HUES48 (cell line): Measurements from ENCODE around the gene MEGF11.

ENCODE experiments used
- H3K27ac ChIP-seq: one replicate; pipeline ENCODE4 v1.7.0; 2013; ENCODE audit warnings: low read depth, low read length, inconsistent platforms
- H3K27me3 ChIP-seq: 2 replicates; pipeline ENCODE4 v1.6.1; 2013; ENCODE audit warnings: mild to moderate bottlenecking, low read length; ENCODE audit not compliant: control insufficient read depth, insufficient read depth
- H3K36me3 ChIP-seq: 2 replicates; pipeline ENCODE4 v1.6.1; 2013; ENCODE audit warnings: low read length; ENCODE audit not compliant: control insufficient read depth, insufficient read depth
- H3K4me1 ChIP-seq: 2 replicates; pipeline ENCODE4 v1.6.1; 2013; ENCODE audit warnings: mild to moderate bottlenecking, low read length; ENCODE audit not compliant: control insufficient read depth, insufficient read depth
- H3K4me3 ChIP-seq: 2 replicates; pipeline ENCODE4 v1.5.1; 2013; ENCODE audit warnings: mild to moderate bottlenecking, low read depth, low read length
- H3K9ac ChIP-seq: 2 replicates; pipeline ENCODE4 v1.6.1; 2013; ENCODE audit warnings: mild to moderate bottlenecking, low read depth, low read length, moderate library complexity
- H3K9me3 ChIP-seq: 2 replicates; pipeline ENCODE4 v1.6.1; 2013; ENCODE audit warnings: low read length; ENCODE audit not compliant: control insufficient read depth, insufficient read depth

MEGF11 gene

DNA sequence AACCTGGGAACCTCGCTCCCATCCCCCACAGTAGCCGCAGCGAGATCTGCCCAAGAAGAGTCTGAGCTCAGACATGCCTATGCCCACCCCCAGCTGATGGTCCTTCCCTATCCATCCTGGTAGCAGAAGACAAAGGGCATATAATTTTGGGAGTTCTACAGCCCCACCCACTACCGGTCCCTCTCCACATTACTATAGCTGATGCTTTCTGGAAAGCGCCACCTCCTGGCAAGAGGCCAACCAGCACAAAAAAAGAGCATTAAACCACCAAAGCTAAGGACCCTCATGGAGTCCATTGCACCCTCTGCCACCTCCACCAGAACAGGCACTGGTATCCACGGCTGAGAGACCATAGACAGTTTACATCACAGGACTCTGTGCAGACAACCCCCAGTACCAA is 168.4 kb downstream of the MEGF11 start:
- Histone ChIP-seq H3K9me3 (no peaks in the 10 kb centered on the region), H3K4me1 (peaks cover 4% of the 10 kb centered on the region; the same call in 1 of the 2 replicates), H3K27me3 (no peaks in the 10 kb centered on the region), H3K27ac (no peak overlapping the region), H3K4me3 (no peak overlapping the region), H3K9ac (no peak overlapping the region), H3K36me3 (no peaks in the 10 kb centered on the region)

DNA sequence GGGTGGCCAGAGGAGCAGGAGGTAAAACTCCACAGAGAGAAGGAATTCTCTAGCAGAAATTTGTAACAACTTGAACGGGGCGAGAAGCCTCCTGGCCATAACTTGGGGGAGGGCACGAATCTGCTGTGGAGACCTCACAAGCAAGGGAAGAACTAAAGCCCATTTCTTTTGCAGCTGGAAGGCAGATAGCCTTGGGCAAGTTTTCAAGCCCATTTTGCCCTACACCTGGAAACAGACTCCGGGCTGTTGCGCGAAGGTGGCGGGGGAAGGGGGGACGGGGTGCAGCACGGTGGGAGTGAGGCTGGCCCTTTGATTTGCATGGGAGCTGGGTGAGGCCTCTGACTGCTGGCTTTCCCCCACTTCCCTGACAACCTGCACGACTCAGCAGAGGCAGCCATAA is 168.8 kb downstream of the MEGF11 start:
- Histone ChIP-seq H3K27ac (no peak overlapping the region), H3K9me3 (no peaks in the 10 kb centered on the region), H3K9ac (no peak overlapping the region), H3K4me3 (no peak overlapping the region), H3K4me1 (peaks cover 4% of the 10 kb centered on the region; the same call in 1 of the 2 replicates), H3K36me3 (no peaks in the 10 kb centered on the region), H3K27me3 (no peaks in the 10 kb centered on the region)

DNA sequence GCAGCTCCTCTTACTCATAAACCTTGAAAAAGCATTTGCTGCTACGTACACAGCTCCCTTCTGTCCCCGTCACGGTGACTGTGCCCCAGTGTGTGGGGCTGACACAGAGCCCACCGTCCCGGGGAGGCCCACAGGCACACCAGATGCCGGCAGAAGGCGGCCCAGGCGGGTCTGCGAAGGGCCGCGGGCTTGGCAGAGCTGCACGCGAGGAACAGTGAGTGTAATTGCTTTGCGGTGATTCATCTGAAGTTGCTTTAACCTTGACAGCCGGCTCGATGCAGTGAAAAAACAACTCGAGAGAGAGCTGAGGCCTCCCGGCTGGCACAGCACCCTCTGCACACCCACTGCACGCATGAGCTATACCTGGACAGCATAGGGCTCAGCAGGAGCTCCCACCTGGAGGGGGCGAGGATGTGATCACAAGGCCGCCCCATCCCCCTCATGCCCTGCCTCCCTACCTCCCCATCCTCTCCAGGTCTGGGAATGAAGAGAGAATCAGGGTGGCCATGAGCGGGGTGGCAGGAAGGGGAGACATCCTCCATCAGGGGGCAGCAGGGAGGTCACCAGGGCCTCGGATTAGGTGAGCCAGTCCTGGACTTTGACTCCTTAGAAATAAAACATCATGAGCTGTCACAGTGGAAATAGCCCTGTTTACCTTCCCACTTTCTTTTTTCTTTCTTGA is 172.7 kb downstream of the MEGF11 start:
- Histone ChIP-seq H3K27ac (no peak overlapping the region), H3K4me1 (peaks cover 4% of the 10 kb centered on the region; the same call in 1 of the 2 replicates), H3K27me3 (no peaks in the 10 kb centered on the region), H3K9me3 (no peaks in the 10 kb centered on the region), H3K9ac (no peak overlapping the region), H3K36me3 (no peaks in the 10 kb centered on the region), H3K4me3 (no peak overlapping the region)

DNA sequence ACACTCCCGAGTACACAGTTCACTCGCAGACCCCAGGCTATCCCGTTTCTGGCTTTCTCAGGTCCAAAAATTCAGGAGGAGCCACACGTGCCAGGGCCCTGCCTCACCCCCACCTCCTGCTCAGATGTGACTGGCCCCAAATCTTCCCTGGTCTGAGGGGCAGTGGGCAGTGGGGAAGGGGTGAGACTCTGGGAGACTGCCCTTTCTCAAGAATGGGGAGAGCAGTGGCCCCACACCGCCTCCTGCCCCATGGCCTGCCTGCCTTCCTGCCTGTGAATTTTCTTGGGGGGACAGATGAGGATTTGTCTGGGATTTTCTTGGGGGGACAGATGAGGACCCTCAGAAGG is 174.6 kb downstream of the MEGF11 start:
- Histone ChIP-seq H3K36me3 (no peaks in the 10 kb centered on the region), H3K4me3 (no peak overlapping the region), H3K9me3 (no peaks in the 10 kb centered on the region), H3K27me3 (no peaks in the 10 kb centered on the region), H3K27ac (no peak overlapping the region), H3K4me1 (peaks cover 4% of the 10 kb centered on the region; the same call in 1 of the 2 replicates), H3K9ac (no peak overlapping the region)

DNA sequence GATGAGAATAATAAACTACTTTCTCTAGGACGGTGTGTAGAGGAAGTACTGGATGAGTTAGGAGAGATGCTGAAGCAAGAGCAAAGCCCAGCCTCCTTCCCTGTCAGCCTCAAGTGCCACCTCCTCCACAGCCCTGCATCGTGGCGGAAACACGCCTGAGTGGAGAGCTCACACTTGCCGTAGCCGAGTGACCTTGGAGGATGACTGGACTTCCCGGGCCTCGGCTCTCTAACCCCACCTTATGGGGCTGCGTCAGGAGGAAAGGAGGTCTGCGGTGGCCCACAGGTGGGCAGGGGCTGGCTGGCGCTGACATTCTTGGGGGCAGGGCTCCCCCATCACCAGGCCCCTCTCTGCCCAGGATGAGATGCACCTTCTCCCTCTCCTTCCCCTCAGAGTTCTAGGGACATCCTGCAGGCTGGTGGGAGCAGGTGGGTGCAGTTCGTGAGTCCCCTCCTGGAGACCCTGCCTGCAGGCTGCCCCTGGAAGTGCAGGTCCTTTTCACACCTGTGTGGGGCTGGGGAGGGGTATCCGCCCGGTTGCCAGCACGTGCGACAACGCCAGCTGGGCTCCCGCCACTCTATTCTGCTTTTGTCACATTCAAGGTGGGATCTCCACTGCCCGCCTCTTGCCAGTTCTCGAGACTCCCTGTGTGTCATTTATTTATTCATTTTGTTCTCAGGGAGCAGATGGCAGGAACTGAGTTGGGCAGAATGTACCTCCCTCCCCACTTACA is 175.2 kb downstream of the MEGF11 start:
- no peaks in the 10 kb centered on the region for H3K36me3 ChIP-seq
- no peaks in the 10 kb centered on the region for H3K27me3 ChIP-seq
- H3K4me3 ChIP-seq = no peak overlapping the region
- no peaks in the 10 kb centered on the region for H3K9me3 ChIP-seq
- H3K4me1 ChIP-seq = peaks cover 4% of the 10 kb centered on the region; the same call in 1 of the 2 replicates
- H3K9ac ChIP-seq = no peak overlapping the region
- no peak overlapping the region for H3K27ac ChIP-seq

DNA sequence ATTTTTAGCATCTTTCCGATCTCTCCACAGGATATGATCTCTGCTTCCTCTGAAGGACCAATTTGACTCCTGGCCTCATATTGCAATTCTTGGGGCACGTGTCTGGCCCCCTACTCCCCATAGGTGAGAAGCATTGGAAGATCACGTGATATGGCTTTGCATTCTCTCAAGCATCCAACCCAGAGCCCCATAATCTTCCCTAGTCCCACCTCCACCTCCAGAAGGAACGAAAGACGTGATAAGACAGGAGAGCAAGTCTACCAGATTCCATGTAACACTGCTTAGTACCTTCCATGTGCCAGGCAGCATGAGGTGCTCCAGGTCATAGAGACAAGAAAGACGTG is 176.3 kb downstream of the MEGF11 start:
- peaks cover 4% of the 10 kb centered on the region for H3K4me1 ChIP-seq
- no peak overlapping the region for H3K4me3 ChIP-seq
- H3K27me3 ChIP-seq = no peaks in the 10 kb centered on the region
- no peaks in the 10 kb centered on the region for H3K36me3 ChIP-seq
- H3K9me3 ChIP-seq = no peaks in the 10 kb centered on the region
- no peak overlapping the region for H3K9ac ChIP-seq
- no peak overlapping the region for H3K27ac ChIP-seq

DNA sequence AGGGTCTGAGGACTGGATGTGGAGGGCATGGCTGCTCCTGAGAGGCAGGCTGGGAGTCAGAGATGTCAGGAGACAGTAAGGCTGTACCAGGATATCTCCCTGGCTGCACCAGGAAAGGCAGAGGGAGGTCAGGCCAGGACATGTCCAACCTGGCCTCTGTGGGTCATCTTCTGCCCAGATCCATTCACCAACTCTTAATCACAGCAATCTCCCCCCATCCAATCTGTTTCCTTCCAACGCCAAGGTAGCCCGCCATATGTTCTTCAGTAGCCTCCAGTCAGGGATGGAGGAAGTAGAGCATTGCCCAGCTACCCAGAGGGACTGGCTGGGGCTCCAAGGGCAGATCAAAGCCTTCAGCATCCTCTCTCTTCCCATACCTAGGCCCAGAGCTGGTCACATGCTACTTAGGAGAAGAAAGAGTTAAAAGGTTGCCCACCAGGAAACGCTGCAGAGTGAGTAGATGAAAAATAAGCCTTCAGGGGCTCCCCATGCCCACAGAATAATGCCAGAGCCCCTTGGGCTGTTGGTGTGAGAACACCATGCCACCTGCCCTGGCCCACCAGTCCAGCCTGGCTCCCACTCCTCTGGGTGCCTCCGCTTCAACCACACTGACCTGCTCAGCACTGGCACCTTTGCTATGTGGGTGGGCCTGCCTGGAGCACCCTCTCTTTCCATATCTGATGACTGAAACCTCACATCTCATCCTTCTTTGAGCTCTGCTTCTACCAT is 176.8 kb downstream of the MEGF11 start:
- no peaks in the 10 kb centered on the region for H3K27me3 ChIP-seq

DNA sequence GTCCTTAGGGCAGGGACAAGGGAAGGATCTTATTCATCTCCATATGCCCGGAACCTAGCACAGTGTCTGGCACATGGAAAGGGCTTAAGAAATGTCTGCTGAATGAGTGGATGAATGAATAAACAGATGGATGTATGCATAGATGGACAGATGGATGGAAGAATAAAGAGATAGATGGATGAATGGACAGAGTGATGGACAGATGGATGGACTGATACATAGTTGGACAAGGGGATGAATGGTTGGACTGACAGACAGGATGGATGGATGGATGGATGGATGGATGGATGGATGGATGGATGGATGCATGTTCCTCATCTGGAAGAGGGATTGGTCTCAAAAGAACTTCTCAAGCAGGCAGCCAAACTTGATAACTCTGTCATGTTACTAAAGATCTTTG is 177.6 kb downstream of the MEGF11 start:
- Histone ChIP-seq H3K36me3 (no peaks in the 10 kb centered on the region), H3K4me3 (no peak overlapping the region), H3K27me3 (no peaks in the 10 kb centered on the region), H3K9ac (no peak overlapping the region), H3K9me3 (no peaks in the 10 kb centered on the region), H3K4me1 (peaks cover 4% of the 10 kb centered on the region), H3K27ac (no peak overlapping the region)

More for the DNA sequence above, 176.8 kb downstream of the MEGF11 start:
- Histone ChIP-seq H3K9me3 (no peaks in the 10 kb centered on the region), H3K36me3 (no peaks in the 10 kb centered on the region), H3K4me3 (no peak overlapping the region), H3K27ac (no peak overlapping the region), H3K4me1 (peaks cover 4% of the 10 kb centered on the region), H3K9ac (no peak overlapping the region)

DNA sequence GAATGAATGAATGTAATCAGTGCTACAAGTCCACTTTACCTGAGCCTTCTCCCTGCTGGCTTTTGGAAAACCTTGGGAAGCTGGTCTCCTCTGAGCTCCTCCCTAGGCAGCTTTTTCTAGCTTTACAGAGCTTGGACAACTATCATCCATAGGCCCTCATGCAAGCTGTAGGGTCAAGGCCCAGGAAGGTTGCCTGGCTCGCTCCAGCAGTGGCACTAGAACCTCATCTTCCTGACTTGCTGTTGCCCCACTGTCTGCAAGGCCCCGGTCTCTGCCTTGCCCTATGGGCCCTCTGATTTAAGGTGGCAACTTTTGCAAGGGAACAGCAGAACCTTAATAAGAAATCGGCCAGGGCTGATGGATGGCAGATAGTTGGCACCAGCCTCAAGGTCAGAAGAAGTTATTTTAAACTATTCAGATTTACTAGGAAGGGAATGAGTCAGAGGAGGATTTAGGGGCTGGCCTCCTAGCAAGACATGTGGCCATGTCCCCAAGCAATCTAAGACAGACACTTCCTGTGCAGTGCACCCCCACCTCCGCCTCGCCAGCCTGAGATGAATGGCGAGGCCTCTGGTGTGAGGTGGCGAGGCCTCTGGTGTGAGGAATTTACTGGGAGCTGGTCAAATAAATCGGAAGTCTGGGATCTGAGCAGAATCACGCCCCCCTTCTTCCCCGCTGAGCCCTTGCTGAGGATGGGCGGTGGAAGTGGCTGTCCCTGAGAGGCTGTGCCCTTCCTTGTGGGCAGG is 180.8 kb downstream of the MEGF11 start:
- Histone ChIP-seq H3K4me1 (peaks cover 10% of the 10 kb centered on the region), H3K27me3 (no peaks in the 10 kb centered on the region), H3K9me3 (no peaks in the 10 kb centered on the region), H3K36me3 (no peaks in the 10 kb centered on the region), H3K4me3 (no peak overlapping the region), H3K27ac (no peak overlapping the region), H3K9ac (no peak overlapping the region)

DNA sequence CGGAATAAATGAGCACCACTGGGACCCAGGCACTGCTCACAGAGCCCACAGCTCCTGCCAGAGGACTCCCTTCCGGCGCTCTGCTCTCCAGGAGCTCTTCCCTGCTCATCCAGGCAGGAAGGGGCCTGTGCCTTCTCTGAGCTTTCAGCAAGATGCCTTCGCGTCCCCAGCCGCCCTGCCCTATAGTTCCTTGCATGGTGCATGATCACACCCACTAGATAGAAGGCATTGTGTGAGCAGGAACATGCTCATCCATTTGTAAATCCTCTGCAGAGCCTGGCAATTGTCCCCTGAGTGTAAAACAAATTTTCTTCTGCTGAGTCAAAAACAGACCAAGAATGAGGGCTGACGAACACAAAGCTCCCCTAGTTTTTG is 181.6 kb downstream of the MEGF11 start:
- peaks cover 17% of the 10 kb centered on the region for H3K4me1 ChIP-seq
- H3K27ac ChIP-seq = no peak overlapping the region
- no peaks in the 10 kb centered on the region for H3K27me3 ChIP-seq
- no peaks in the 10 kb centered on the region for H3K36me3 ChIP-seq
- no peak overlapping the region for H3K4me3 ChIP-seq
- H3K9ac ChIP-seq = no peak overlapping the region
- H3K9me3 ChIP-seq = no peaks in the 10 kb centered on the region
